Aorta (tissue), 5 donors: ENCODE data around the gene NOC3L. TPM values are rescaled to one million over a fixed set of nuclear protein-coding genes. Genes with fewer than 3 reads are reported as not detected.
A peak's percentile ranks its signal among the peaks of the same experiment; 100 is the strongest.

Source experiments
- ATAC-seq: fragments of 200-7000 bp; cut with Tn5 transposase; one replicate; pipeline ENCODE4 v1.9.1; 2022; ENCODE audit warnings: moderate library complexity; ENCODE audit not compliant: low FRiP score
- DNase-seq, 2 donors: peaks; one replicate each; pipeline ENCODE4 v3.0.0-alpha.2; 2020
- H3K27ac ChIP-seq, 2 donors: one replicate each; pipeline ENCODE4 v1.5.1; 2013; ENCODE audit warnings: low read length in 2 of 2, mild to moderate bottlenecking in 2 of 2, moderate library complexity in 2 of 2, control low read depth in 1 of 2, inconsistent platforms in 1 of 2, low read depth in 1 of 2
- H3K27me3 ChIP-seq, 2 donors: one replicate each; pipeline ENCODE4 v1.6.1; 2013; ENCODE audit warnings: control low read depth in 1 of 2, low read length in 1 of 2, mild to moderate bottlenecking in 1 of 2, moderate library complexity in 1 of 2; ENCODE audit not compliant: insufficient read depth in 2 of 2, control insufficient read depth in 1 of 2
- H3K36me3 ChIP-seq, 2 donors: one replicate each; pipeline ENCODE4 v1.6.1; 2013; ENCODE audit warnings: control low read depth in 1 of 2, low read length in 1 of 2, mild to moderate bottlenecking in 1 of 2; ENCODE audit not compliant: insufficient read depth in 2 of 2, control insufficient read depth in 1 of 2
- H3K4me1 ChIP-seq, 2 donors: one replicate each; pipeline ENCODE4 v1.6.1; 2013; ENCODE audit warnings: low read length in 2 of 2, control low read depth in 1 of 2, mild to moderate bottlenecking in 1 of 2, moderate library complexity in 1 of 2; ENCODE audit not compliant: insufficient read depth in 2 of 2, control insufficient read depth in 1 of 2
- H3K4me3 ChIP-seq, 2 donors: one replicate each; pipeline ENCODE4 v1.5.1; 2013; ENCODE audit warnings: low read length in 2 of 2, control low read depth in 1 of 2, mild to moderate bottlenecking in 1 of 2
- H3K9me3 ChIP-seq: one replicate; pipeline ENCODE4 v1.6.1; 2013; ENCODE audit warnings: mild to moderate bottlenecking, low read length; ENCODE audit not compliant: control insufficient read depth
- WGBS, 2 donors: extraction: QIAGEN DNeasy Blood & Tissue Kit; methylation state at CpG; one replicate each; pipeline ENCODE4 v1.1.7; 2013; 5-methylcytosine and 5-hydroxymethylcytosine counted together
- intact Hi-C, 2 donors: fragments of 100-400 bp; cut with DNase I; formaldehyde crosslinking; loops; one replicate each; pipeline versions ENCODE4 v1.14.2 to v1.15.0; 2022
- long read RNA-seq, 2 donors: library from polyadenylated mRNA; unstranded; transcript quantifications; one replicate each; pipeline ENCODE4 v2.0.0, GENCODE V29; 2020 to 2021
- polyA plus RNA-seq, 2 donors: library from polyadenylated mRNA; stranded (reverse); fragments of 200-250 nt; gene quantifications; one replicate each; pipeline ENCODE4 v1.2.3, GENCODE V29; 2013
- total RNA-seq, 2 donors: library from RNA; stranded (reverse); fragmentation: NEBNext Ultra II Directional; extraction: Animal tissue kit (Norgen Biotek cat#: 25700); gene quantifications; one replicate each; pipeline ENCODE4 v1.2.1, GENCODE V29; 2021
- donor health status: healthy with polysubstance abuse.
- donor health status: Bipolar disorder and iron deficiency.
- donor health status: DM: no; HTN: no; CAD: no.
- donor health status: DM: no; HTN: no; CAD: no.
- donor health status: DM: yes; HTN: yes; CAD: no.

NOC3L gene
- 10 to 100 TPM; 17.0 to 17.6 TPM for total RNA-seq
- 1 to 10 TPM; 3.6 to 4.4 TPM for polyA plus RNA-seq
- long read RNA-seq, donor 1, partial matches to known transcripts = 11 of 15 reads
- long read RNA-seq, donor 1, other reads (novel, unspliced or antisense) = 3 of 15 reads
- long read RNA-seq, donor 2, partial matches to known transcripts = 5 of 11 reads
- long read RNA-seq, donor 2, other reads (novel, unspliced or antisense) = 2 of 11 reads

- no peaks in the 10 kb centered on the region for H3K27me3 ChIP-seq
- DNase-seq = peak; percentile 97 to 100
- whole genome bisulfite sequencing, 2 donors = 0% methylated on average over 50 to 55 of the region's 55 CpGs
- no peaks in the 10 kb centered on the region for H3K4me1 ChIP-seq
- peak within 1 kb of the TSS; percentile 53 to 94 for H3K4me3 ChIP-seq
- no peaks in the 10 kb centered on the region for H3K9me3 ChIP-seq
- ATAC-seq = peak; percentile 100
- intact Hi-C loops = loop anchor here (1.0 to 10.0 kb wide), 5 partner anchors 40 to 446 kb away; partner anchors contain the start of gene TBC1D12 (in 2 of the 2)
- peak within 1 kb of the TSS; percentile 5 to 43 for H3K27ac ChIP-seq
- no peaks in the 10 kb centered on the region for H3K36me3 ChIP-seq
These were observed at the start of gene NOC3L for GRCh38 chr10:94362360-94363250. Gene NOC3L, minus strand, starts transcription at chr10:94362939. Its CDS starts 101 bp downstream, at chr10:94362838.

- Histone ChIP-seq H3K36me3 (no peaks in the 10 kb centered on the region), H3K27me3 (no peaks in the 10 kb centered on the region), H3K4me3 (no peak overlapping the region), H3K4me1 (peaks cover 0 to 4% of the 10 kb centered on the region in 2 donors), H3K9me3 (no peaks in the 10 kb centered on the region), H3K27ac (no peak overlapping the region)
- 1 to 2% methylated on average over 3 of the region's 3 CpGs for WGBS, 2 donors
- intact Hi-C loops = no loop called here
- DNase-seq (no peak), ATAC-seq (no peak)
These were observed 49.7 kb upstream of the NOC3L start for GRCh38 chr10:94412449-94412848.

GRCh38 chr10:94411304-94411703, 48.6 kb upstream of the NOC3L start:
- H3K9me3 ChIP-seq = no peaks in the 10 kb centered on the region
- no peak overlapping the region for H3K27ac ChIP-seq
- no peaks in the 10 kb centered on the region for H3K36me3 ChIP-seq
- DNase-seq (no peak), ATAC-seq (no peak)
- WGBS, 2 donors = 96 to 98% methylated on average over 3 of the region's 3 CpGs
- H3K27me3 ChIP-seq = no peaks in the 10 kb centered on the region
- no peak overlapping the region for H3K4me3 ChIP-seq
- peaks cover 2 to 4% of the 10 kb centered on the region in 2 donors for H3K4me1 ChIP-seq
- intact Hi-C loops = no loop called here

DNA sequence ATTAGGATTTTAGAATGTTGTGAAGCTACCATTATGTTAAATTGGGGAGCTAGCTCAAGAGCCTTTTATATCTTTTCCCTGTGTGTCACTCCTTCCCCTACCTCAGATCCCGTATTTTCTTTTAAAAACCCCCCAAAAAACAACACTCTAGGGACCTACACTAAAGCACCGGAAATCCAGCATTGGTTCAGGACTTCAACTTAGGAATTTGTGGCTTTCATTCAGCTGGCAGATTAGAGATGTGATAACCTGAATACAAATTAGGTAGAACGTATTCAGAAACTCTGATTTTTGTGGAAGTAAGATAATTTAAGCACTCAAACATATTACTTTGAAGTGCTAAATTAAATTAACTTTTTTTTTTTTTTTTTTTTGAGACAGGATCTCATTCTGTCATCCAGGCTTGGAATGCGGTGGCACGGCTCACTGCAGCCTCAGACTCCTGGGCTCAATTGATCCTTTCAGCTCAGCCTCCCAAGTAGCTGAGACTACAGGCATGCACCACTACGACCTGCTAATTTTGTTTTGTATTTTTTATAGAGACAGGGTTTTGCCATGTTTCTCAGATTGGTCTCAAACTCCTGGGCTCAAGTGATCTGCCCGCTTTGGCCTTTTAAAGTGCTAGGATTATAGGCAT, 46.4 kb upstream of the NOC3L start:
- no peaks in the 10 kb centered on the region for H3K27me3 ChIP-seq
- H3K36me3 ChIP-seq = no peaks in the 10 kb centered on the region
- no peak for ATAC-seq
- intact Hi-C loops = no loop called here
- no peaks in the 10 kb centered on the region for H3K9me3 ChIP-seq
- whole genome bisulfite sequencing, 2 donors = 61 to 65% methylated on average over 7 of the region's 7 CpGs
- no peak overlapping the region for H3K27ac ChIP-seq
- H3K4me1 ChIP-seq = peaks cover 2 to 4% of the 10 kb centered on the region in 2 donors
- no peak for DNase-seq
- H3K4me3 ChIP-seq = no peak overlapping the region

DNA sequence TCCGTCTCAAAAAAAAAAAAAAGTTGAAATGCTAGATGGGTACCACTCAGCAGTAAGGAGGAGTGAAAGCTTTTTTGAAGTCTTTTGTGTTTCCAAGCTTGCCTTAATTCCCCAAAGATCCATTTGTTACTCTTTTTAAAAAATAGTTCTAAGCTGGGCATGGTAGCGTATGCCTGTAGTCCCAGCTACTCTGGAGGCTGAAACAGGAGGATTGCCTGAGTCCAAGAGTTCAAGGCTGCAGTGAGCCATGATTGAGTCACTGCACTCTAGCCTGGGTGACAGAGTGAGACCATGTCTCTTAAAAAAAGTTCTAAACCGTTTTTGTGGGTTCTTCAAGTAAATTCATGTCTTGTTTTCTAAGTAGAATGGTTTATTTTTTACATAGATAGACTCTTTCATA, 44.9 kb upstream of the NOC3L start:
- H3K4me1 ChIP-seq = peaks cover 2% of the 10 kb centered on the region in 2 donors
- no peak overlapping the region for H3K27ac ChIP-seq
- no peaks in the 10 kb centered on the region for H3K9me3 ChIP-seq
- H3K36me3 ChIP-seq = no peaks in the 10 kb centered on the region
- WGBS, 2 donors = 86 to 92% methylated on average over 3 of the region's 3 CpGs
- intact Hi-C loops = no loop called here
- DNase-seq (no peak), ATAC-seq (no peak)
- H3K4me3 ChIP-seq = no peak overlapping the region
- H3K27me3 ChIP-seq = no peaks in the 10 kb centered on the region

GRCh38 chr10:94405406-94405805, 42.7 kb upstream of the NOC3L start:
- H3K9me3 ChIP-seq = no peaks in the 10 kb centered on the region
- DNase-seq (no peak), ATAC-seq (no peak)
- no peaks in the 10 kb centered on the region for H3K36me3 ChIP-seq
- H3K27me3 ChIP-seq = no peaks in the 10 kb centered on the region
- intact Hi-C loops = no loop called here
- H3K4me3 ChIP-seq = no peak overlapping the region
- peaks cover 0 to 2% of the 10 kb centered on the region in 2 donors for H3K4me1 ChIP-seq
- H3K27ac ChIP-seq = no peak overlapping the region

DNA sequence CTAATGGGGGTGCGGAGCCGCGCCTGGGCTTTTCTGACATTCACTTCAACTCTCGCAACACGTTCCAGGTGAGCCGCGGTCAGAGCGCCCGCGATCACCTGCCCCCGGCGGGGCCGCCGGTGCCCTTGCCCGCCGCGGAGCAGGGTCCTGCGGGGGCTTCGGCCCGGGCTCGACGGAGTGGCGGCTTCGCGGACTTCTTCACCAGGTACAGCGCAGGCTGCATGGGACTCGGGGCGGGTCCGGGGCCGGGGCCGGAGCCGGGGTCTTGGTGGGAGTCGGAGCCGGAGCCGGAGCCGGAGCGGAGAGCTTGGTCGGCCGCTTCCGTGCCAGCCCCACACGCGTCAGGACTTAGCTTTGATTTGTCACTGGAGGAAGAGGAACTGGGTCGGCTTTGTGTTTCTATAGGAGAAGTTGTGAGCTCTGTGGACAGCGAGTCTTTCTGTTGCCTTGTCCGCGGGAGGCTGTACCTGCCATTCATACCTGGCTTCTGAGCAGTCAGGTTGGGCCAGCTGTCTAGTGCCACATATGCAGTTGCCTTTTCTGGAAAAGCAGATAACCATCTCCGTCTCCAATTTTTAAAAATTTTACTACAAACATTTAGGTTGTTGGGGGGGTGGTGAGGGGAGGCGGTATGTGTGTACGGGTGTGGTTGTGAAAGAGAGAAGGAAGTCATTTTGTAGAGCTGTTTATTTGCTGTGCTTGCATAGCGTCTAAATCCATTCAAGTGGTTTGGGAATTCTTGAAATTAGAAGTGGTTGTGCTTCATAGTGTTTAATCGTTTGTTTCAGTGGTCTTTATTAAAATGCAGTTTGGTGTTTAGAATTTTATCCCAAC, 40.9 kb upstream of the NOC3L start:
- intact Hi-C loops = loop anchor here in 1 of 2 donors (2.0 to 5.0 kb wide), 2 partner anchors 39 to 41 kb away; partner anchors contain the start of gene NOC3L
- WGBS, 2 donors = 1% methylated on average over 51 of the region's 51 CpGs

GRCh38 chr10:94402843-94403379, 40.2 kb upstream of the NOC3L start:
- intact Hi-C loops = loop anchor here (1.0 to 5.0 kb wide), 3 partner anchors 39 to 40 kb away; partner anchors contain the start of gene NOC3L (in 1 of the 2)
- Histone ChIP-seq H3K27me3 (no peaks in the 10 kb centered on the region), H3K4me1 (peaks cover 0 to 2% of the 10 kb centered on the region in 2 donors), H3K9me3 (no peaks in the 10 kb centered on the region), H3K27ac (peak overlapping the region; percentile 82 to 98), H3K36me3 (no peaks in the 10 kb centered on the region), H3K4me3 (peak overlapping the region; percentile 97)
- ATAC-seq (peak; percentile 41), DNase-seq (peak in 1 of 2 donors; percentile 50)
- WGBS, 2 donors = 0% methylated on average over 66 to 77 of the region's 77 CpGs

More for the DNA sequence above, 40.9 kb upstream of the NOC3L start:
- Histone ChIP-seq H3K27me3 (no peaks in the 10 kb centered on the region), H3K27ac (peak overlapping the region in 1 of 2 donors; percentile 82), H3K4me3 (peak overlapping the region; percentile 97), H3K9me3 (no peaks in the 10 kb centered on the region), H3K4me1 (peaks cover 0 to 2% of the 10 kb centered on the region in 2 donors), H3K36me3 (no peaks in the 10 kb centered on the region)
- ATAC-seq (peak; percentile 61), DNase-seq (peak; percentile 79 to 88)
